Epithelial cell of esophagus (primary cell): ENCODE data around the gene DEPDC5.

ENCODE experiments used
- DNase-seq: peaks from one replicate; pipeline ENCODE4 v3.0.0; 2010; ENCODE audit warnings: low read depth
- H3K4me3 ChIP-seq: 2 replicates; pipeline ENCODE4 v1.5.1; 2011; ENCODE audit warnings: mild to moderate bottlenecking, low read length, control low read depth
- TF ChIP-seq, protein P1 (sequence below): IDR thresholded peaks from 2 replicates; pipeline ENCODE4 v1.5.1; 2011; ENCODE audit warnings: low read depth, mild to moderate bottlenecking, low read length, control low read depth, inconsistent platforms; ENCODE audit not compliant: insufficient read depth; ENCODE audit errors: missing control alignments

The DEPDC5 gene

DNA sequence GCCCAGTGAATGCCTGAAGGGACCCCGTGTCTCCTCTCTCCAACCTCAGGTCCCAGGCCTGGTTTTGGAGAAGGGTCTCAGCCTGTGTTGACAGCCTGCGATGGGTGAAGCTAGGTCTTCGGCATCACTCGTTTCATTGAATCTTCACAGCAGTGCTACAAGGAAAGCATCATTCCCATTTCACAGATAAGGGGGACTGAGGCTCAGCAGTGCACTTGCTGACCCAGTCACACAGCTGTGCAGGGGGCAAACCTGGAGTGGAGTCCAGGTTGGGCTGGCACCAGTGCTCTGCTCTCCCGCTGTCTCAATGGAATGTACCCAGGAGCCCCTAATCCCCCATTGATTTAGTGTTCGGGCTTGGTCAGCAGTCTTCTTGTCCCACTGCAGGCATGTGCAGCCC lies 179.6 kb downstream of the DEPDC5 start:
- no peak overlapping the region for H3K4me3 ChIP-seq
- TF ChIP-seq, protein P1, sequence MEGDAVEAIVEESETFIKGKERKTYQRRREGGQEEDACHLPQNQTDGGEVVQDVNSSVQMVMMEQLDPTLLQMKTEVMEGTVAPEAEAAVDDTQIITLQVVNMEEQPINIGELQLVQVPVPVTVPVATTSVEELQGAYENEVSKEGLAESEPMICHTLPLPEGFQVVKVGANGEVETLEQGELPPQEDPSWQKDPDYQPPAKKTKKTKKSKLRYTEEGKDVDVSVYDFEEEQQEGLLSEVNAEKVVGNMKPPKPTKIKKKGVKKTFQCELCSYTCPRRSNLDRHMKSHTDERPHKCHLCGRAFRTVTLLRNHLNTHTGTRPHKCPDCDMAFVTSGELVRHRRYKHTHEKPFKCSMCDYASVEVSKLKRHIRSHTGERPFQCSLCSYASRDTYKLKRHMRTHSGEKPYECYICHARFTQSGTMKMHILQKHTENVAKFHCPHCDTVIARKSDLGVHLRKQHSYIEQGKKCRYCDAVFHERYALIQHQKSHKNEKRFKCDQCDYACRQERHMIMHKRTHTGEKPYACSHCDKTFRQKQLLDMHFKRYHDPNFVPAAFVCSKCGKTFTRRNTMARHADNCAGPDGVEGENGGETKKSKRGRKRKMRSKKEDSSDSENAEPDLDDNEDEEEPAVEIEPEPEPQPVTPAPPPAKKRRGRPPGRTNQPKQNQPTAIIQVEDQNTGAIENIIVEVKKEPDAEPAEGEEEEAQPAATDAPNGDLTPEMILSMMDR = no peak
- no peak for DNase-seq

DNA sequence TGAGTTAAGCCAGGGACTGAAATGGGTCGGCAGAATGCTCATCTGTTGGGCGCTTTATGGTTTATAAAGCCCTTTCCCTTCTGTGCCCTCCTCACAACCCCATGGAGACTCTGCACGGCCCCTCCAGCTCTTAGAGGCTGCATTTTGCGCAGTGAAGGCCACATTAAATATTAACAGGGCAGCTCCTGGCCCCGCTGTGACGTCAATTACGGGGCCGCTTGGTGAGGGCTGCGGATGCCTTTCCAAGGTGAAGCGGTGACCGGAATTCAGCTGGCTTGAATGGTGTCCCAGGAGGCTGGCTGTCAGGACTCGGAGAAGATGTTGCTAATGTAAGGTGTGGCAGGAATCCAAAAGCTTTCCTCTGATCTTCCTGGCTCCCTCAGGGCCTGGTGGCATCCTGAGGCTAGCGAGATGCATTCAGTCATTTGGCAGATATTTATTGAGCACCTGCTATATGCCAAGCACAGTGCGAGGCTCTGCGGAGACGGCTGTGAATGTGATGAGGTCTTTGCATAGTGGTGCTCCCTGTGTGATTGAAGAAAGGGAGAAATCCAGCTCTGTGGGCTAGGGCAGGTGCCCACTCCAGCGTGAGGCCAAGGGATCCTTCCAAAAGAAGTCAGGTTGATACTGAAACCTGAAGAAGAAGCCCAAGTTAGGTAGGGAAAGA lies 180.1 kb downstream of the DEPDC5 start:
- TF ChIP-seq, protein P1 = no peak
- H3K4me3 ChIP-seq = no peak overlapping the region
- DNase-seq = no peak

DNA sequence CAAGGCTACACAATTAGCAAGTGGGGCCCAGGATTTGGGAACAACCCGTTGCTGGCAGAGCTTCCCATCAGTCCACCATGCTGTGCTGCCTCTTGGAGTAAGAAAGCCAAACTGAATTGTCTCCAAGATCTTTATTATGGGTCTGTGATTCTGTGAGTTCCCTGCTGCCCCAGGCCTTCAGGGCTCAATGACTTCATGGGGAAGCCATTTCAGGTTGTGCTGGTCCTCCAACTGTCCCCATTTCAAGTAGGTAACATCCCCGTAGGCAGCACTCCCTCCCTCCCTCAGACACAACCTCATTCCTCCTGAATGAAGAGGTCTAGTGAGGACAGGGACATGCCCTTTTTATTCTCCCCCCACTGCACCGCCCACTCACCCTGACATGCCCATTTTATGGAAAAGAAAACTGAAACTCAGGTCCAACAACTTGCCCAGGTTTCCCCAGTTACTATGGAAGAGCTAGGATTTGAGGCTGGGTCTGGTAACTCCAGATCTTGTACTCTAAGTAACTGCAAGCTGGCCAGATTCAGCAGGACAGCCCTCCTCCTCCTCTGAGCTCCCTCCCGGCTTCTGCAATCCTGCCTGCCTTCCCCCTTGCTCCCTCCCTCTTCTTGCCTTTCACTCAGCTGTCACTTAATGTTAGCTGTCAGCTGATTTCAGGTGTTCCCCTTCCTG lies 182.3 kb downstream of the DEPDC5 start:
- TF ChIP-seq, protein P1 = no peak
- no peak overlapping the region for H3K4me3 ChIP-seq
- DNase-seq = peak; percentile 18

DNA sequence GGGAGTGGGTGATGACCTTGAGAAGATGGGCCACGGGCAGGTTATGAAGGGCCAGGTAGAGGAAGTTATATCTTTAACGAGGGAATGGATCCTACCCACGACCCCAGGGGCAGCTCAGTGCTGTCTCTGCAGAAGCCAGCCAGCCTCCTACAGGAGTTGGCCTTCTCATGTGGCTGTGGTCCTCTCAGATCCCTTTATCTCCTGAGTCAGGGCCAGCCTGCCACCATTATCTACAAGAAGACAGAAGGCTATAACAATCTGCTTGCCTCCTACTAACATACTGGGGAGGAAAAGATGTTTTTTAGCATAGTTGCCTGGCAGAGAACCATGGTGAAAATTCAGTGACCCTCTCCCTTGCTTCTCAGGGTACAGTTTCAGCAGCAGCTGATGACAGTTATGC lies 183.5 kb downstream of the DEPDC5 start:
- no peak for DNase-seq
- TF ChIP-seq, protein P1 = no peak

DNA sequence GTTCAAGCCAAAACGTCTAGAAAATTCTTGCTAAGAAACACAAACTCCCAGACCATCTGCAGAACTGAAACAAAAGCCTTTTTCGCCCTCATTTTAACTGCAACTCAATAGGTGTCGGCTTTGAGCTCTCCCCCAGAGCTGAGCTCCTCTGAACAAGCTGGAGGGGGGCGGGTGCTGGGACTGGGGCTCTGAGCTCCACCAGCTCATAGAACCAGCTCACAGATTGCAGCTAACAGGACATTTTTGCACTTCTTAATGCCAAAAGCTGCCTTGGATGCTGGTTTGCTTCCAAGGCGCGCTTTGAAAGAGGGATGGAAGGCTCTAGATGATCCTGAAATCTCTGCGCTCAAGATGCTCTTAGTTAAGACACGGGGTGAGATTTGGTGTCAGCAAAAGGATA lies 184.5 kb downstream of the DEPDC5 start:
- TF ChIP-seq, protein P1 = no peak
- H3K4me3 ChIP-seq = no peak overlapping the region
- no peak for DNase-seq

More for the DNA sequence above, 183.5 kb downstream of the DEPDC5 start:
- no peak overlapping the region for H3K4me3 ChIP-seq

DNA sequence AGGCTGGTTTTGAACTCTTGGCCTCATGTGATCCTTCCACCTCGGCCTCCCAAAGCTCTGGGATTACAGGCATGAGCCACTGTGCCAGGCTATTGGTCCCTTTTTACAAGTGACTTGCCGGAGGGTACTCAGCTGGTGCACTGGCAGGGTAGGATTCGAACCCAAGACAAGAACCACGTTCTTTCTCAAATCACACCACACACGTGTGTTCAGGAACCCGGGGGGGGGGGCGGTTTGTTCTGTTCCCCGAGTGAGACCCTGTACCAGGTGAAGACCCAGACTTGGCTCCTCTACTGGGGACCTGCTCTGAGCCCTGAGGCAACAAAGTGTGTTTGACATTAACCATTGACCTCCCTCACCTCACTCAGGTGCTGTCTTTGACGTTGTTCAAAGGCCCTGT lies 186.7 kb downstream of the DEPDC5 start:
- TF ChIP-seq, protein P1 = no peak
- H3K4me3 ChIP-seq = no peak overlapping the region
- DNase-seq = no peak
